HL-60/S4 (cell line): ENCODE measurements around the gene PRKN.

Source experiments
- in situ Hi-C: fragments of 300-500 bp; cut with MboI; formaldehyde crosslinking; loops from 2 replicates; pipeline ENCODE4 v1.14.3; 2022; ENCODE audit warnings: low sequenced_read_pairs

The PRKN gene

DNA sequence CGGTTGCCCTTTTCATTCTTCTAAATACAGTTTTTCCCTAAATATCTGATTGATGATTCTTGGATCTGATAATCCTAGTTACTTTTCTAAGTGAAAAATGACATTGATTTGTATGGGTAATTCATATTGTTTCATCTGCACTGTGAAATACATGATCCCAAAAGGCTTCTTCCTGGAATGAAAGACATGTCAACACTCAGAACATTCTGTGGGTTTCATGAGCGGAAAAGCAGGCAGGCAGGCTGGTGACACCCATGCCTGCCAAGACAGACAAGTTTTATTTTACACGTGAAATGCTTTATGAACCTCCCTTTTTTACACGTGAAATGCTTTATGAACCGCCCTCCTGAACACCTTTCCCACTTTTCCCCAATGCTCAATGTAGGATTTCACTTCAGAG lies 105.0 kb downstream of the PRKN start:
- in situ Hi-C loops: no loop called here

DNA sequence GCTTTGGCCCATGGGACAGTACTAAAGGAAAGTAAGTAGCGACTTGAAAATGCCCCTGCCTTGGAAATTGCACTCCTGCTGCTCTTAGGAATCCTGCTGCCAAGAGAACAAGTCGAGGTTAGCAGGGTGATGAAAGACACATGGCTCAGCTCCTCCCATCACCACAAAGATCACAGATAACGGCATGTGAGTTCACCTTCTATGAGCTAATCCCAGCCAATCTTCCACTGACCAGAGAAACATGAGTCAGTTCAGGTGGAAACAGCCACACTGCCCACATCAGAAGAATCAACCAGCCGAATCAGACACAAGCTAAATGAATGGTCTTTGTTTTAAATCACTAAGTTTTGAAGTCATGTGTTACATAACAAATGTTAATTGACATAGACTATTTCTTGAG lies 106.3 kb downstream of the PRKN start:
- in situ Hi-C loops: no loop called here

DNA sequence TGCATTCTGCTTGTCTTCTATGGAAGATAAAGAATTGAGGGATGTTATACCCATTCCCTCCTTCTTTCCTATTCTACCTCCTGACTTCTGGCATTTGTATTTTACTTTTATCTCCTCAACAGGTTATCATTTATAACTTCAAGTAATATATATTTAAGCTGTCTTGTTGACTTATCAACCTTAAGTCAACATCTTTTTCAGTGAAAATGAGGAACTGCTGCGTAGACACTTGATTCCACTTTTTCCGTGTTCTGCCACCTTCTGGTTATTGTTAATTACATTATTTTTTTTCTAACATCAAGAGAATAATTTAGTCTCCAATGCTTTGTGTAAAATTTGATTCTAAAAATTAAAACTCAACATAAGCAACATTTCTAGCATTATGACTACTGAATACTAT lies 107.5 kb downstream of the PRKN start:
- in situ Hi-C loops: no loop called here

DNA sequence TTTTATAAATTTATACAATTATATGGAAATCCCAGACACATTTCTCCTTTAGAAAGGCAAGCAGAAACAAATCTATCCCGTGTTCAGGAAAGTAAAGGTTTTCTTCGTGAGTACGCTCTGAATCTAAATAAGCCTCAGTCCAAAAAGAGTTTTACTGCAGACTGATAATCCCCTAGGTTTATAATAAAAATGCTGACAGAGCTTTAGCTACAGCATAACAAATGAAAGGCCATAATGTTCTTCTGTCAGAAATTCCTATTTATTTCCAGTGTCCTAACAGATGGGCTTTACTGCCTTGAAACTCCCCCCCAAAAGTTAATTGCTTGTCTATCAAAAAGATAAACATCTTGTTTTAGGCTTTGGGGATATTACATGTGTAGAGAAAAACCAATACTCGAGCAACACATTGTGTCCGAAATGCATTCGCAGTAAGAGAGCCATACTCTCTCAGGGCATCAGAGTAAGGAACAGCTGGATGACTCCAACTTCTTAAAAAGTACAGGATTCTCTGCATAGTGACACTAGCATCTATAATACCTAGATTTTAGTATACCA lies 109.0 kb downstream of the PRKN start:
- in situ Hi-C loops: no loop called here

DNA sequence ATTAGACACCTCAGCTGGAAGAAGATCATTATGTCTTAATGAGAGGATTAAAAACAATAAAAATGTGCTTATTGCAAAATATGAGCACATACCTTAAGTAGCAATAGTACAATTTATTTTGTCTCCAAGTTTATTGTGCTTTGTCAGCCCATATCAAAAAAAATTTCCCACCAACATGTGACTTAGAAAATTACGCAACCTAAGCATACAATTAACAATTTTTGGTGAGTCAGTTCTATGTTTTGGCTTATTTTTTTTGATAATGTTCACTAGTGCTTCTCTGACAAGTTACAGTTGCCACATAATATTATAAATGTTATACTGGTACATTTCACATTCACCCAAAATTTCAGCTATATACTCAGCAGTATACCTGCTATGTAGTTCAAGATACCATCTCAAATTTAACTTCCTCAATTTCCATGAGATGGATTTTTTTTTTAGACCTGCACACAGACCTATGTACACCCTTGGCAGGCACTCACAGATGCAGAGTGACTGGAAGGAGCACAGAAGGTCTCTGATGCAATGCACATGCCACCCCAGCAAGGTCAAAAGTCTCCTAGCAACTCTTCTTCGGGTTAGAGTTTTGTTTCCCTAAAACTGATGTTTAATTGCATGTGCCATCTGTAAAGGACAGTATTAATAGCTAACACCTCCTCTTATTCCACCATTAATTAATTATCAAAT lies 112.4 kb downstream of the PRKN start:
- in situ Hi-C loops: no loop called here

DNA sequence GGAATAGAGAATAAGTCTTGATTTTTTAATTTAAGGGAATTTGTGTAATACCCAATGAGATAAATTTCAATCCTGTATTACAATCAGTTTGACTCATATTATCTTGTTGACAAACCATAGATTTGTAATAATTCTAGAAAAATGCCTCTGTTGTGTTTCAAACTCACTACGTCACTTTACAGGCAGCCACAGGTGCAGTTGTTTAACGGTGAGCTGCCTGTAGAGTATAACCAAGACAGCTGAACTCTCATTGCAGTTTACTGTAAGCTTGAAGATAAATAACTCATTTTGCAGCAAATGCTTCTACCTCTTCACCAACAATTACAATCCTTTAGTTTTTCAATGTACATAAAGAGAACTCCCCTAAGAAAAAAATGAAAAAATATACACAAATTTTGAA lies 114.3 kb downstream of the PRKN start:
- in situ Hi-C loops: no loop called here

DNA sequence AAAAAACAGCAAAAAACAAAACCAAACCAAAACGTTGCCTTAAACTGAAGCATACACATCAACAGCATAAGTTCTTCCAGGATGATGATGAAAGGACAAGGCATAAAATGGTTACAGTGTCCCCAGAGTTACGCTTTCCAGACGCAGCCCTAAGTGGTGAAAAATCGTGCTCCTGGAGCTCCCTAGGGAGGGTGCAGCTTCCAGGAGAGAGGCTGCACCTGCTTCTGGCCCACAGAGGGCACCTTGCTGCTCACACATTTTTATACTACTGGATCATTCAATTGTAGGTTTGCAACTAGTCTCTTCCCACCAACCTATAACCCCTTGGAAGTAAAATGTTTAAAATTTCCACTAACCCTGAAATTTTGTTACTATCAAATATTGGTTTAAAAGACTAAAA lies 115.0 kb downstream of the PRKN start:
- in situ Hi-C loops: no loop called here

DNA sequence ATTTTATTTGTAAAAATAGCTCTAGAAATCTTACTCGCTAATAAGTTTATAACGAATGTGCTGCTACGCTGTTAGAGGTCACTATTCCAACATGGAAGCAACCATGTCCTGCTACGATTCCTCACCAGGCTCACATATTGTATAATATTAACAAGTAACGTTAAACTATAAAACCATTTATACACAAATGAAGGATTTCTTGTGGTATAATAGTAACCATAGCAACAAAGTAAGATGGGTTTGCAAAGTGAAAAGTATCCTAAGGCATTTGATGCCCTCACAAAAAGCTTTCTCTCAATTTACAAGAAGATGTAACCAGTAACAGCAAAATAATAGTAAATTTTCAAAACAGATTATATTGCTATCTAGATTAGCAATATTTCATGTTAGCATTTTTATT lies 117.2 kb downstream of the PRKN start:
- in situ Hi-C loops: no loop called here

DNA sequence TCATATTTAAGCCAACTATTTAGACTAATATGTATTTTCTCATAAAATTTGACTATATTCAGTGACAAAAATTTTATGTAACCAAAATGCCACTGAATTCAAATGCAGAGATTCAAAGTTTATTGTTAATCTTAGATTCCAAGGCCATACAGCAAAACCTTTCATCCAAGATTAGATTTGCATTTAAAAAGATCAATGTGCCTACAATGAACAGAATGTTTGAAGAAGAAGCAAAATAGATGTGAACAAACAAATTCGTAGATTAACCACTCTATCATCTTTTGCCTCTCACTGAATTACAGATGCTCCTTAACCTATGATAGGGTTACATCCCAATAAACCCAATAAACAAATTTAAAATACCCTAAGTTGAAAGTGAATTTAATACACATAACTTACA lies 121.7 kb downstream of the PRKN start:
- in situ Hi-C loops: no loop called here

DNA sequence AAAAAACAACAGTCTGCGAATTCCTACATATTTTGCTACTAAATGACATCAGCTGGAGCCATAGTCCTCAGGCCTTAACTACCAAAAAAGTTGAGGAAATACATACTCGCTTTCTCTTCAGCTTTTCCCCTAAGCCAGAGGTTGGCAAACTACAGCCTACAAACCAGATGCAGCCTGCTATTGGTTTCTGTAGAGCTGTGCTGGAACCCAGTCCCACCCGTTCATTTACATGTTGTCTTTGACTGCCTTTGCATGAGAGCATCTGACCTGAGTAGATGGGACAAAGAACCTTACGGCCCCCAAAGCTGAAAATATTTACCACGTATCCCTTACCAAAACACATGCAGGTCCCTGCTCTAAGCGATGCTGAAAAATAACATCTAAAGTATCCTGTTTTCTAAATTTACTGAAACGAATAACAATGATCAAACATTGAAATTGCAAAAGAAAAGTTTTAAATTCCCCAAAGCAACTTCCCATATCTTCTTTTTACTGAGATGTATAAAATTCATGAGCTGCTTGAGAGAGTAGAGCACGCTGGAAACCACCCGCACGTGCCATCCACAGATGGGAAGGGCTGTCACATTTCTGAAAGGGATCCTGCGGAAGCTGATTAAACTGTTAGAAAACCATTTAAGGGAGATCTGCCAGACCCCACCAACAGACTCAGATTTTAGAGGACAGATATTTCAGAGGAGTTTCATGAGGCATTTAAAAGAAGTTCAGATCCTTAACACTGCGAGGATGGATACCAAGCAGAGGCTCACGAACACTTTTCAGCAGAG lies 124.1 kb downstream of the PRKN start:
- in situ Hi-C loops: no loop called here

DNA sequence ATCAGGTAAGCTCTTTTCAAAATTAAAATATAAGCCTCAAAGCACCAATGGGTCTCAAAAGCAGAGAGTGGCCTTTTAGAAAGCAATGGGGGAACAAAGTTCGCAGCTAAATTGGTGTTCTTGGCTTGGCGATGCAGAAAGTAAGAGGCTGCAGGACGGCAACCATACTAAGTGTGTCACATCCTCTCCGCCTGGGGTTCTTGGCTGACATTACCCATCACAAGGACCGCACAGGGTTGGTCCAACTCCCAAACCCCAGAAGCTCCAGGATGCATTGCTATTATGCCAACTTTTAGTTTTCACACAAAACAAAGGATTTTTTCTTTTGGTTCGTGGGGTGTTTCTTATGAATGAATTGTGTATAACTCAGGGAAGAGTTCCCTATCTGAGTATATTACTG lies 124.8 kb downstream of the PRKN start:
- in situ Hi-C loops: no loop called here

DNA sequence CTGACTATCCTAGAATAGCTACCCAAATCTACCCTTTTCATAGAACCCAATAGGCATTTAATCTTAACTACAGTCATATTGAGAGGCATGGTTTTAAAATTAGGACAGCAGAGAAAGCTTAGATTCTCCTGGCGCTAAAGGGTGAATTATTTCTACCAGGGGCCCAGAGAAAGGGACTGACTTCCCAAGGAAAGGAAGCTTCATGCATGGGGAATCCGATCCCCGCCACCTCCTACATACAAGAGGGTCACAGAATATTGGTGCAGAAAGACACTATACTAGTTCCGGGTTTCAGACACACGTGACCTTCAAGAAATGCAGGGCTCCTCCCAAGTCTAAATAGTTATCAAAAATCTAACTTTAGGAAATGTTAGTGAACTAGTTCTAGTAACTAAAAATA lies 130.9 kb downstream of the PRKN start:
- in situ Hi-C loops: no loop called here

DNA sequence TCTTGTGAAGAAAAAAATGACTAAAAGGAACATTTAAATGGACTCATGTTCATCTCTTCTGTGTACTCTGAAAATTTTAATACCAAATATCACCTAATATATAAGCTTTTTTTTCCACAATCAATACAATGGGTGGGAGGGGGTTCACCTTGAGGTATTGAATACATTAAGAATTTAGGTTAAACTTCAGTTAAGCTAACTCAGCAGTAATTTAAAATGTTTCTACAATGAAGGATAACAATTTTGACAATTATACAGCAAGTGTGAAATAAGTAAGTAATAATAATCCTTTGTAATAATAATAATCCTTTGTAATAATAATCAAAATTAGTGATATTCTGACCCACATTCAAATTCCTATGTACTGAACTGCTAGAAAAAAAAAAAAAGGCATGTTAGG lies 136.0 kb downstream of the PRKN start:
- in situ Hi-C loops: no loop called here

DNA sequence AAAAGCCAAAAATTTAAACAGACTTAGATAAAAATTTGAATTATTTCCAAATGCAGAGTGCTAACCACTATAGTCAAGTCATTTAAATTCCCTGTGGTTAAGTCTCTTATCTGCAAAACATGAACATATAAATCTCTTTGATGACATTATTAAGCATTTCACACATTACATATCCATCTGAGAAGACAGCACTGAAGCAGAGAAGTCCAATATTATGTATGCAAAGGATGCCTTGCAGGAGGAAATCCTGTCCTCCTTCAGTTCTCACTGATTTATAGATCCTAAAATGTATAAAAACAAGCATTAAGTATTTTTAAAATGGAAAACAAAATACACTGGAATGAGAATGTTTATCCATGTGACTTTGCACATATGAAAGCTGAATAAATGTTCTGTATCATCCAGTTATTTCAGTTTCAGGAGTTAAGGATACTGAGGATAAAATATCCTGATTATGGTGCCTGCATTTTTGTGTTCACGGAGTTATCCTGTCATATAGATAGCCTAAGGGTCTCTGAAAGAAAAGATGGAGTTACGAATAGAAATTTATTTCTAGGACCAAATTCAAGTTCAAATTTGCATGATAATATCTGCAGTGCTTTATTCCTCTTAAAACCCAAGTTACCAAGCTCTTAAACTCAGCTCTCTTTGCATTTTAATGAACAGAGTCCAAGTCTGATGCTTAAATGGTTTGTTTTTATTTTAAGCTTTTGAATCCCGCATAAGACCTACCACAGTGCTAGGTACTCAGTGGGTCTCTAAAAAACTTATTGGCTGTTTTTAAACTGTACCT lies 145.4 kb downstream of the PRKN start:
- in situ Hi-C loops: no loop called here

DNA sequence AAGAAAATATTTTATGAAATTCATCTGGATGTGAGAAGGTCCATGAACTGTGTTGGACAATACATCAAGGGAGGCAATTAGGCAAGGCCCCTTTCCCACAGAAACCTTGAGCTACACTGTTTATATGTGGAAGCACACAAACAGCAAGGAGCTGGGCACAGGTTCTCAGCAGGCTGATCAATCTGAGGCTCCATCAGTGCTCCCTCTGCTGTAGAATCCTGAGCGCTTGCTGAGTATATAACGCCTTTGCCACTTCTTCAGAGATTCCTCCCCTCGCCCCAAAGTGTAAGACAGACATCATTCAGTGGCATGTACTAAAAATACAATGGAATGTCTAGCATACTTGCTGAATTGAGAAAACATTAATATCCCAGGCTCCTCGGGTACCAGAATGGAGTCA lies 146.9 kb downstream of the PRKN start:
- in situ Hi-C loops: no loop called here

DNA sequence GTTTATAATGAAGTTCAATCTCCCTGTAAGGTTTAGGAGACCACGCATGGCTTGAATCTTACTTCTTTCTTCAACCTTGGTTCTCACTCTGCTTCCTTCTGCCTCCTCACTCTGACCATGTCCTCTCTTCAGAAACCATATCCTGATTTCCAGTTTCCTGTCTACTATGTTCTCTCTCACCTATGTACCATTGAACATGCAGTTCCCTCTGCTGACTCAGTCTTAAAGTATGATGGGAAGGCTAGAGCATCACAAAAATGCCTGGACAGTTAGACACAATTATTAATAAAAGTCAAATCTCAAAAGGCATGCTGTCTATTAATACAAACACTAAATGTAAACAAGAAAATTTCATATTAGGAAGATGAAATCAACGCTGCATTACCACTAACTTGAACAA lies 151.6 kb downstream of the PRKN start:
- in situ Hi-C loops: no loop called here

DNA sequence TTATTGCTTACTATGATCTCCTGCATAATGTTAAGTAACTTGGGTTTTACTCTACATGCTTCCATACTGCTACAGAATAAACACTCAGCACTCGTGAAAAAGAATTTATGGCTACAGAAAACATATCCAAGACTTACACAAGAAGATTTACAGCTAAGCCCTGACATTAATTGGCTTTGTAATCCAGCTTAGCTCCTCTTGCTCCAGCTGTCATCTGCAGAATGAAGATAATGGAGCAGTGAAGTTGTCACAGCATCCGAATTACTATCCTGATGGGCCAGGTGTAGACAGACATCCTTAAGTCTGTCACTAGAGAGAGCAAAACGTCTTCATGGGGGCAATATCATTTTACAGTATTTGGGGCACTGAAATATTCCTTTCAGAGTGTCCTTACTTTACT lies 155.3 kb downstream of the PRKN start:
- in situ Hi-C loops: no loop called here

DNA sequence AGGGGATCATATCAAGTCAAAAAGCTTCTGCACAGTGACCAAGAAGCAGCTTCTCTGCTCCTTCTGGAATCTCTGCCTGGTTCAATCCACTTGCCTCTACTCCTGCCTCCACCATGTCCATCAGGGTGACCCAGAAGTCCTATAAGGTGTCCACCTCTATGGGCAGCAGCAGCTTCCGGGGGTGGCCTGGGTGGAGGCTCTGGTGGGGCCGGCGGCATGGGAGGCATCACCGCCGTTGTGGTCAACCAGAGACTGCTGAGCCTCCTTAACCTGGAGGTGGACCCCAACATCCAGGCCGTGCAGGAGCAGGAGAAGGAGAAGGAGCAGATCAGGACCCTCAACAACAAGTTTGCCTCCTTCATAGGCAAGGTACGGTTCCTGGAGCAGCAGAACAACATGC lies 159.3 kb downstream of the PRKN start:
- in situ Hi-C loops: no loop called here

DNA sequence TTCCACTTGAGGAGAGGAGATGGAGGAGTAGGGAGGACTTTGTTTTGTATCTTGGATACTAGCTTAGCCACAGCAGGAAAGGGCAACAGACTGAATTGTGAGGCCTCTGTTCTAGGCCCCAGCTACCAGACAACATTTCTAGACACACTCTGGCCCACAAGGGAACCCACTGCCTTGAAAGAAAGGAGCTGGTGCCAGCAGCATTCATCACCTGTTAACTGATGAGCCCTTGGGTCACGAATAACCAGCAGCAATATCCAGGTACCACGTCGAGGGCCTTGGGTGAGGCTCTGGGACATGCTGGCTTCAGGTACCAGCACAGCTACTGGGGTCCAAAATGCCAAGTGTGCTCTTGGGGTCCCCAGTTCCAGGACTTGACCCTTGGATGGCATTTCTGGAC lies 165.5 kb downstream of the PRKN start:
- in situ Hi-C loops: no loop called here

DNA sequence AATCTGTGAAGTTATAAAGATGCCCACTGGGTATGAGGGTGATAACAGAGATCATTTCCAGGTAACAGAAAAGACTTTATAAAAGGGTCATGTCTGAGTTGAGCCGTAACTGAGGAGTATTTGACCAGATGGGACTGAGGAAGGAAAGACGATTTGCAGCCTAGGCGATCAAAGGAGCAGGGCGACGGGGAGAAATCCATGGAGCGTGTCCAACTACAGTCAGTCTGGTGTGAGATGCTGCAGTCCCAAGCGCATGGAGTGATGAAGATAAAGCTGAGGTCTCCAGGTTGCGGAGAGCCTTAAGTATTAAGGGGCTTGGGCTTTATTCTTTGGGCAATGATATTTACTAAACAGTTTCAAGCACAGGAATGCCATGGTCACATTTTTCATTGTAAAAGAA lies 166.7 kb downstream of the PRKN start:
- in situ Hi-C loops: no loop called here

DNA sequence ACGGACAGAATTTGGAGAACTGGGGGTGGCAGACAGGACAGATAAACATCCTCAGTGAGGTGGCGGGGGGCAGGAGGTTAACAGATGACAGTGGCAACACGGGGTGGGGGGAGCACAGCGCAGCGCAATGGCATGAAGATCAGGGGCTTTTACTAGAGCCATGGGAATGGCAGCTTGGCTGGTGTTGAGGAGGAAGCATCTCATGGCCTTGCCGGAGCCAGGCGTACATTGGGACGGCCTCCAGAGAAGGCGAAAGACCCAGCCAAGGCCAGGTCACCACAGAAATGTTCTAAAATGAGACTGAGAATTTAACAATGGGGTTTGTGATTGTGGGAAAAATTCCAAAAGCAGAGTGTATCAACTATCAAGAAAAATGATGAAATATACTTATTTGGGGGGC lies 173.0 kb downstream of the PRKN start:
- in situ Hi-C loops: no loop called here

DNA sequence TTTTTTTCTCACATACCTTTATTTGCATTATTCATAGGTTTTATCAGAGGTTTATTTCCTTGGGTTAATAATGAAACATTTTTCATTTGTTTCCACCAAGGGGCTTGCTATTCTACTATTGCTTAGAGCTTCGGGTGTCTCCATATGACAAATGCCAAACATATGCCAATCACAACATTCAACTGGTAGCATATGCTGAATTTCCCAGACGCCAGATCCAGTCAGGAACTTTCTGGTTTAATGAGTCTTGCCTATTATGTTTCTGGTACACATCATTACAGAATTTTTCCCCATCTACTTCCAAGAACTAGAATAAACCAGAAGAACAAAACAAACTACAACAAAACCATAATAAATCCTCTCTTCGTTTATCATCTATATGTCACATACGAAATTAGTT lies 180.7 kb downstream of the PRKN start:
- in situ Hi-C loops: no loop called here
